Mononuclear cell (primary cell): ENCODE measurements around the gene CEP55. TPM values are rescaled to one million over a fixed set of nuclear protein-coding genes. Genes with fewer than 3 reads are reported as not detected.

Source experiments
- H3K27me3 ChIP-seq: 2 replicates; pipeline ENCODE4 v1.6.0; 2011; ENCODE audit warnings: low read length, control low read depth; ENCODE audit not compliant: insufficient read depth
- H3K4me1 ChIP-seq: 2 replicates; pipeline ENCODE4 v1.5.1; 2011; ENCODE audit warnings: mild to moderate bottlenecking, low read length, control low read depth; ENCODE audit not compliant: insufficient read depth
- H3K4me3 ChIP-seq: 2 replicates; pipeline ENCODE4 v1.5.1; 2011; ENCODE audit warnings: mild to moderate bottlenecking, low read length, moderate library complexity
- H3K9me3 ChIP-seq: 2 replicates; pipeline ENCODE4 v1.5.1; 2011; ENCODE audit warnings: low read depth, mild to moderate bottlenecking, control low read depth, low read length
- total RNA-seq: library from RNA; depleted of rRNA; stranded (reverse); fragments of >200 nt; gene quantifications from one replicate; pipeline ENCODE4 v1.2.3, GENCODE V29; 2012

CEP55 gene
- total RNA-seq: 0.42 TPM

- Histone ChIP-seq H3K9me3 (no peaks in the 10 kb centered on the region), H3K27me3 (no peaks in the 10 kb centered on the region), H3K4me1 (peaks cover 29% of the 10 kb centered on the region), H3K4me3 (peak within 1 kb of the TSS; percentile 63)
Measured at GRCh38 chr10:93496322-93497041, at the start of gene CEP55. Gene CEP55 (plus strand): TSS chr10:93496612. CDS start chr10:93500052, 3,440 bp downstream.

GRCh38 chr10:93447019-93447418 is 49.4 kb upstream of the CEP55 start:
- Histone ChIP-seq H3K9me3 (no peaks in the 10 kb centered on the region), H3K27me3 (no peaks in the 10 kb centered on the region), H3K4me3 (no peak overlapping the region), H3K4me1 (peaks cover 10% of the 10 kb centered on the region)

- Histone ChIP-seq H3K9me3 (no peaks in the 10 kb centered on the region), H3K4me1 (peaks cover 6% of the 10 kb centered on the region), H3K27me3 (no peaks in the 10 kb centered on the region), H3K4me3 (no peak overlapping the region)
Measured at GRCh38 chr10:93447970-93448369, 48.4 kb upstream of the CEP55 start.

GRCh38 chr10:93451244-93451947 is 45.0 kb upstream of the CEP55 start:
- H3K9me3 ChIP-seq: no peaks in the 10 kb centered on the region
- H3K27me3 ChIP-seq: no peaks in the 10 kb centered on the region
- H3K4me3 ChIP-seq: no peak overlapping the region
- H3K4me1 ChIP-seq: no peaks in the 10 kb centered on the region

- Histone ChIP-seq H3K27me3 (no peaks in the 10 kb centered on the region), H3K4me1 (no peaks in the 10 kb centered on the region), H3K4me3 (no peak overlapping the region), H3K9me3 (no peaks in the 10 kb centered on the region)
Measured at GRCh38 chr10:93452143-93452542, 44.3 kb upstream of the CEP55 start.

GRCh38 chr10:93454146-93454545 is 42.3 kb upstream of the CEP55 start:
- H3K4me1 ChIP-seq: no peaks in the 10 kb centered on the region
- H3K9me3 ChIP-seq: no peaks in the 10 kb centered on the region
- no peaks in the 10 kb centered on the region for H3K27me3 ChIP-seq
- no peak overlapping the region for H3K4me3 ChIP-seq

- no peaks in the 10 kb centered on the region for H3K27me3 ChIP-seq
- no peaks in the 10 kb centered on the region for H3K9me3 ChIP-seq
- no peaks in the 10 kb centered on the region for H3K4me1 ChIP-seq
- H3K4me3 ChIP-seq: no peak overlapping the region
Measured at GRCh38 chr10:93454736-93455135, 41.7 kb upstream of the CEP55 start.

- Histone ChIP-seq H3K4me1 (peaks cover 2% of the 10 kb centered on the region), H3K4me3 (no peak overlapping the region), H3K9me3 (no peaks in the 10 kb centered on the region), H3K27me3 (no peaks in the 10 kb centered on the region)
Measured at GRCh38 chr10:93456480-93456879, 39.9 kb upstream of the CEP55 start.

- H3K27me3 ChIP-seq: no peaks in the 10 kb centered on the region
- H3K4me1 ChIP-seq: peaks cover 12% of the 10 kb centered on the region
- H3K4me3 ChIP-seq: no peak overlapping the region
- no peaks in the 10 kb centered on the region for H3K9me3 ChIP-seq
Measured at GRCh38 chr10:93457511-93457910, 38.9 kb upstream of the CEP55 start.

GRCh38 chr10:93458821-93459257 is 37.6 kb upstream of the CEP55 start:
- H3K4me3 ChIP-seq: no peak overlapping the region
- H3K9me3 ChIP-seq: no peaks in the 10 kb centered on the region
- H3K27me3 ChIP-seq: no peaks in the 10 kb centered on the region

GRCh38 chr10:93459466-93459865 is 36.9 kb upstream of the CEP55 start:
- H3K4me1 ChIP-seq: peaks cover 31% of the 10 kb centered on the region
- no peaks in the 10 kb centered on the region for H3K27me3 ChIP-seq
- no peak overlapping the region for H3K4me3 ChIP-seq
- H3K9me3 ChIP-seq: no peaks in the 10 kb centered on the region

More at GRCh38 chr10:93458821-93459257, 37.6 kb upstream of the CEP55 start:
- H3K4me1 ChIP-seq: peaks cover 25% of the 10 kb centered on the region

- Histone ChIP-seq H3K9me3 (no peaks in the 10 kb centered on the region), H3K4me1 (peaks cover 49% of the 10 kb centered on the region)
Measured at GRCh38 chr10:93461109-93461806, 35.2 kb upstream of the CEP55 start.

GRCh38 chr10:93461807-93462178 is 34.6 kb upstream of the CEP55 start:
- peaks cover 54% of the 10 kb centered on the region for H3K4me1 ChIP-seq
- H3K9me3 ChIP-seq: no peaks in the 10 kb centered on the region
- H3K4me3 ChIP-seq: no peak overlapping the region
- H3K27me3 ChIP-seq: no peaks in the 10 kb centered on the region

More at GRCh38 chr10:93461109-93461806, 35.2 kb upstream of the CEP55 start:
- H3K4me3 ChIP-seq: no peak overlapping the region
- H3K27me3 ChIP-seq: no peaks in the 10 kb centered on the region

GRCh38 chr10:93462371-93462770 is 34.0 kb upstream of the CEP55 start:
- H3K9me3 ChIP-seq: no peaks in the 10 kb centered on the region
- H3K4me1 ChIP-seq: peaks cover 54% of the 10 kb centered on the region
- H3K4me3 ChIP-seq: no peak overlapping the region
- no peaks in the 10 kb centered on the region for H3K27me3 ChIP-seq

GRCh38 chr10:93462881-93463280 is 33.5 kb upstream of the CEP55 start:
- H3K4me3 ChIP-seq: no peak overlapping the region
- H3K9me3 ChIP-seq: no peaks in the 10 kb centered on the region
- peaks cover 54% of the 10 kb centered on the region for H3K4me1 ChIP-seq
- H3K27me3 ChIP-seq: no peaks in the 10 kb centered on the region
